Erythroblast (primary cell): Measurements from ENCODE around the gene TENM4.

ENCODE experiments used
- GATA1 ChIP-seq: IDR thresholded peaks from 2 replicates; pipeline ENCODE4 v1.6.1; 2011; ENCODE audit warnings: low read depth, mild to moderate bottlenecking, control low read depth, low read length, moderate library complexity
- POLR2A ChIP-seq: IDR thresholded peaks from 2 replicates; pipeline ENCODE4 v1.6.1; 2011; ENCODE audit warnings: mild to moderate bottlenecking, low read length

GRCh38 chr11:78649361-78650215 is 791.2 kb downstream of the TENM4 start:
- no peak for TF ChIP-seq POLR2A
- no peak for TF ChIP-seq GATA1
